ENCODE data around the gene KSR1. TPM values are rescaled to one million over a fixed set of nuclear protein-coding genes. Genes with fewer than 3 reads are reported as not detected.
A peak's percentile ranks its signal among the peaks of the same experiment; 100 is the strongest.
"Not testable (repeated sequence)": the region's sequence is repeated elsewhere in the genome, so short reads cannot be mapped to it uniquely, and the experiment has no call there.

Gene KSR1
- total RNA-seq, 2 donors from 2014 or later = 15.5 to 23.8 TPM

- DNase-seq, ATAC-seq: not testable (repeated sequence)
Observed at GRCh38 chr17:27464019-27464418, 7.8 kb downstream of the KSR1 start.

GRCh38 chr17:27464431-27464830, 8.2 kb downstream of the KSR1 start:
- intact Hi-C loops (cut with DNase I) = no loop called here
- DNase-seq (no peak), ATAC-seq (no peak)

More at GRCh38 chr17:27464019-27464418, 7.8 kb downstream of the KSR1 start:
- intact Hi-C loops (cut with DNase I) = not testable (repeated sequence)

- DNase-seq; ATAC-seq; intact Hi-C loops (cut with DNase I): not testable (repeated sequence)
Observed at GRCh38 chr17:27465875-27466274, 9.6 kb downstream of the KSR1 start.

GRCh38 chr17:27466376-27466742, 10.1 kb downstream of the KSR1 start:
- ATAC-seq (peak in 1 of 2 donors; percentile 23), DNase-seq (no peak)
- intact Hi-C loops (cut with DNase I) = no loop called here

- no peak for DNase-seq
- intact Hi-C loops (cut with DNase I) = no loop called here
- peak in 1 of 2 donors; percentile 21 for ATAC-seq
Observed at GRCh38 chr17:27466743-27467375, 10.6 kb downstream of the KSR1 start.

GRCh38 chr17:27469256-27469655, 13.0 kb downstream of the KSR1 start:
- no peak for ATAC-seq
- intact Hi-C loops (cut with DNase I) = no loop called here
- no peak for DNase-seq

GRCh38 chr17:27471321-27472269, 15.3 kb downstream of the KSR1 start:
- ATAC-seq = peak; percentile 56 to 85
- DNase-seq = no peak
- intact Hi-C loops (cut with DNase I) = no loop called here

- intact Hi-C loops (cut with DNase I) = no loop called here
- DNase-seq = no peak
Observed at GRCh38 chr17:27473190-27473747, 17.0 kb downstream of the KSR1 start.

GRCh38 chr17:27473748-27474609, 17.7 kb downstream of the KSR1 start:
- intact Hi-C loops (cut with DNase I) = no loop called here
- ATAC-seq = peak; percentile 18 to 62
- peak; percentile 77 for DNase-seq

More at GRCh38 chr17:27473190-27473747, 17.0 kb downstream of the KSR1 start:
- no peak for ATAC-seq

- intact Hi-C loops (cut with DNase I) = no loop called here
- ATAC-seq (no peak), DNase-seq (no peak)
Observed at GRCh38 chr17:27475070-27475673, 18.9 kb downstream of the KSR1 start.

GRCh38 chr17:27475981-27476895, 20.0 kb downstream of the KSR1 start:
- ATAC-seq (no peak), DNase-seq (no peak)
- intact Hi-C loops (cut with DNase I) = no loop called here

- ATAC-seq = no peak
Observed at GRCh38 chr17:27477050-27477888, 21.0 kb downstream of the KSR1 start.

GRCh38 chr17:27477971-27478684, 21.9 kb downstream of the KSR1 start:
- intact Hi-C loops (cut with DNase I) = no loop called here
- ATAC-seq (no peak), DNase-seq (no peak)

More at GRCh38 chr17:27477050-27477888, 21.0 kb downstream of the KSR1 start:
- DNase-seq = no peak
- intact Hi-C loops (cut with DNase I) = no loop called here

- intact Hi-C loops (cut with DNase I) = no loop called here
- DNase-seq (no peak), ATAC-seq (no peak)
Observed at GRCh38 chr17:27478901-27479538, 22.8 kb downstream of the KSR1 start.

GRCh38 chr17:27479838-27480237, 23.6 kb downstream of the KSR1 start:
- ATAC-seq = no peak
- intact Hi-C loops (cut with DNase I) = no loop called here
- DNase-seq = no peak

- intact Hi-C loops (cut with DNase I) = no loop called here
- no peak for DNase-seq
- no peak for ATAC-seq
Observed at GRCh38 chr17:27480699-27481098, 24.5 kb downstream of the KSR1 start.

All from left cardiac atrium (tissue), 4 donors.